DMS114 treated with DMSO at 0.1 percent for 48 hours (cell line): ENCODE data around the gene MGAT5.

Experiments
- DNase-seq: peaks from one replicate; lab custom pipeline; 2025; ENCODE audit not compliant: unreplicated experiment; lab: John Stamatoyannopoulos, UW

Gene MGAT5

GRCh38 chr2:134361648-134362047 lies 107.8 kb downstream of the MGAT5 start:
- DNase-seq, result no peak

GRCh38 chr2:134362152-134362668 lies 108.3 kb downstream of the MGAT5 start:
- no peak for DNase-seq

- DNase-seq, result no peak
Measured at GRCh38 chr2:134362740-134363139, 108.9 kb downstream of the MGAT5 start.

- no peak for DNase-seq
Measured at GRCh38 chr2:134365356-134365755, 111.5 kb downstream of the MGAT5 start.

GRCh38 chr2:134366359-134366758 lies 112.5 kb downstream of the MGAT5 start:
- no peak for DNase-seq

GRCh38 chr2:134367213-134367612 lies 113.3 kb downstream of the MGAT5 start:
- DNase-seq, result no peak

- no peak for DNase-seq
Measured at GRCh38 chr2:134368009-134368817, 114.3 kb downstream of the MGAT5 start.

GRCh38 chr2:134369220-134369902 lies 115.5 kb downstream of the MGAT5 start:
- no peak for DNase-seq

GRCh38 chr2:134370655-134371445 lies 117.0 kb downstream of the MGAT5 start:
- DNase-seq, result no peak

GRCh38 chr2:134372141-134372540 lies 118.3 kb downstream of the MGAT5 start:
- DNase-seq, result no peak

- DNase-seq, result no peak
Measured at GRCh38 chr2:134372611-134373131, 118.8 kb downstream of the MGAT5 start.

GRCh38 chr2:134375935-134376334 lies 122.1 kb downstream of the MGAT5 start:
- DNase-seq, result no peak

- DNase-seq, result no peak
Measured at GRCh38 chr2:134377730-134378129, 123.9 kb downstream of the MGAT5 start.

- no peak for DNase-seq
Measured at GRCh38 chr2:134379293-134379692, 125.4 kb downstream of the MGAT5 start.

- DNase-seq, result no peak
Measured at GRCh38 chr2:134379722-134380121, 125.8 kb downstream of the MGAT5 start.

- no peak for DNase-seq
Measured at GRCh38 chr2:134381141-134381540, 127.3 kb downstream of the MGAT5 start.

- no peak for DNase-seq
Measured at GRCh38 chr2:134384131-134384530, 130.3 kb downstream of the MGAT5 start.

GRCh38 chr2:134385195-134385594 lies 131.3 kb downstream of the MGAT5 start:
- DNase-seq, result no peak

- no peak for DNase-seq
Measured at GRCh38 chr2:134386310-134386709, 132.4 kb downstream of the MGAT5 start.

- no peak for DNase-seq
Measured at GRCh38 chr2:134389381-134389780, 135.5 kb downstream of the MGAT5 start.

GRCh38 chr2:134391751-134392160 lies 137.9 kb downstream of the MGAT5 start:
- no peak for DNase-seq
